ENCODE results near the gene IL37. TPM values are rescaled to one million over a fixed set of nuclear protein-coding genes. Genes with fewer than 3 reads are reported as not detected.
"Not testable (repeated sequence)": the region's sequence is repeated elsewhere in the genome, so short reads cannot be mapped to it uniquely, and the experiment has no call there.

IL37 gene
- total and polyA plus RNA-seq, 10 donors: not detected

- no peaks in the 10 kb centered on the region for H3K4me1 ChIP-seq
- H3K4me3 ChIP-seq: no peak overlapping the region
- no peak overlapping the region for H3K27ac ChIP-seq
- 83 to 95% (median 88%) methylated on average over 3 of the region's 3 CpGs for WGBS, 5 donors
- intact Hi-C loops (cut with DNase I; ENCODE audit: low total_unique reads): no loop called here
- no peaks in the 10 kb centered on the region for H3K27me3 ChIP-seq (replicated peaks in 1 of 7)
- no peak for DNase-seq
- no peaks in the 10 kb centered on the region for H3K36me3 ChIP-seq
- H3K9me3 ChIP-seq: no peaks in the 10 kb centered on the region
- TF ChIP-seq POLR2A (IDR thresholded peaks at IDR 0.05) (no peak), POLR2AphosphoS5 (IDR thresholded peaks at IDR 0.05) (no peak), CTCF (IDR thresholded peaks at IDR 0.05 in 8 of 11, conservative IDR thresholded peaks at IDR 0.05 in 3 of 11) (no peak)
Measured at GRCh38 chr2:112897624-112897978, 13.4 kb upstream of the IL37 start.

GRCh38 chr2:112901431-112902065, 9.4 kb upstream of the IL37 start:
- H3K4me3 ChIP-seq; intact Hi-C loops (cut with DNase I; ENCODE audit: low total_unique reads); H3K27me3 ChIP-seq (replicated peaks in 1 of 7); H3K27ac ChIP-seq; DNase-seq; H3K36me3 ChIP-seq; H3K9me3 ChIP-seq: not testable (repeated sequence)
- 91 to 98% (median 94%) methylated on average over 3 of the region's 3 CpGs for WGBS, 5 donors
- peaks cover 0 to 11% (median 0%) of the 10 kb centered on the region in 6 donors for H3K4me1 ChIP-seq

- no peak for TF ChIP-seq POLR2AphosphoS5 (IDR thresholded peaks at IDR 0.05)
- TF ChIP-seq POLR2A (IDR thresholded peaks at IDR 0.05): no peak
- no peak for TF ChIP-seq CTCF (IDR thresholded peaks at IDR 0.05 in 8 of 11, conservative IDR thresholded peaks at IDR 0.05 in 3 of 11)
- H3K27ac ChIP-seq: no peak overlapping the region
- H3K27me3 ChIP-seq (replicated peaks in 1 of 7): no peaks in the 10 kb centered on the region
- H3K36me3 ChIP-seq: no peaks in the 10 kb centered on the region
- intact Hi-C loops (cut with DNase I; ENCODE audit: low total_unique reads): no loop called here
- WGBS, 5 donors: 86 to 95% (median 88%) methylated on average over 2 of the region's 2 CpGs
- no peak overlapping the region for H3K4me3 ChIP-seq
- DNase-seq: no peak
- peaks cover 0 to 11% (median 0%) of the 10 kb centered on the region in 6 donors for H3K4me1 ChIP-seq
- H3K9me3 ChIP-seq: no peaks in the 10 kb centered on the region
Measured at GRCh38 chr2:112902816-112903215, 8.1 kb upstream of the IL37 start.

- no peak overlapping the region for H3K4me3 ChIP-seq
- no peaks in the 10 kb centered on the region for H3K36me3 ChIP-seq
- TF ChIP-seq POLR2A (IDR thresholded peaks at IDR 0.05) (no peak), POLR2AphosphoS5 (IDR thresholded peaks at IDR 0.05) (no peak), CTCF (IDR thresholded peaks at IDR 0.05 in 8 of 11, conservative IDR thresholded peaks at IDR 0.05 in 3 of 11) (no peak)
- H3K27ac ChIP-seq: no peak overlapping the region
- peaks cover 0 to 4% (median 0%) of the 10 kb centered on the region in 8 donors for H3K9me3 ChIP-seq
- no peaks in the 10 kb centered on the region for H3K27me3 ChIP-seq (replicated peaks in 1 of 7)
- intact Hi-C loops (cut with DNase I; ENCODE audit: low total_unique reads): no loop called here
- no peak for DNase-seq
- WGBS, 5 donors: 88 to 95% (median 93%) methylated on average over 5 of the region's 5 CpGs
- H3K4me1 ChIP-seq: peaks cover 0 to 11% (median 0%) of the 10 kb centered on the region in 6 donors
Measured at GRCh38 chr2:112904883-112905282, 6.1 kb upstream of the IL37 start.
